DMS153 treated with DMSO at 0.1 percent for 48 hours (cell line): ENCODE data around the gene ENDOU.
A peak's percentile ranks its signal among the peaks of the same experiment; 100 is the strongest.

Experiments
- DNase-seq: peaks from one replicate; lab custom pipeline; 2025; ENCODE audit not compliant: unreplicated experiment; lab: John Stamatoyannopoulos, UW

Gene ENDOU

GRCh38 chr12:47722136-47722834 is 3.0 kb downstream of the ENDOU start:
- DNase-seq: no peak

- DNase-seq: no peak
Measured at GRCh38 chr12:47721431-47721973, 3.8 kb downstream of the ENDOU start.

- DNase-seq: no peak
Measured at GRCh38 chr12:47718531-47718930, 6.8 kb downstream of the ENDOU start.

DNA sequence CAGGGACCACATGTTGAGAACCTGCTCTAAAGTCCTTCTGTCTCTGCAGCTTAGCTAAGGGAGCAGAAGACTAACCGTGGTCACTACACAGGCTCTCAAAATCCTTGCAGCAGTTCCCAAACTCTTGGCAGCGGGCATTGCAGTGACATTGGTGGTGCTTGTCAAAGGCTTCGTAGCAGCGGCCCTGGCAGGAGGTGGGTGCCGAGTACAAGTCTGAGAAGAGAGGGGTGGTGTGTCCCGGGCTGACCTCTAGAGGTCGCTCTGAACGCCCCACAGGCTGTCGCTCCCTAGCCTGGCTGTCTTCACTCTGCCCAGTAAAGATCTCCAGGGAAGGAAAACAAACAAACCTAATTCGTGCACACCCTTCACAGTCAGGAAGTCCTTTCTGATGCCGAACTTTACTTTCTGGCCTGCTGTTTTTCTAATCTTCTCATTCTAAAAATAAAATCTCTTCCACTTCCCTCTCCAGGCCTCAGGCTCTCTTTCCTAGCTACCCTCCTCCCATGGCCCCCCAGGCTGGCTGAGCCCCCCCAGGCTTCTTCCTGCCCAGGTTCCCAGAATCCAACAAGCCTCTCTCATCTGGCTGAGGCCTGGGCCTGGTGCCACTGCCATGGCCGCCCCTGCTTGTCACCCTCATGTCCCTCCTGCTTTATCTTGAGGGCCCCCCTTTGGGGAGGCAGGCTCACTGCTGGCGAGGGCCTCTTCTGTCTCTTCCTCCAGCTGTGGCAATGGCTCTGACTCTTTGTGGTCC is 7.7 kb downstream of the ENDOU start:
- peak; percentile 87 for DNase-seq

GRCh38 chr12:47717046-47717442 is 8.2 kb downstream of the ENDOU start:
- DNase-seq: no peak

- DNase-seq: no peak
Measured at GRCh38 chr12:47715877-47716548, 9.3 kb downstream of the ENDOU start.

DNA sequence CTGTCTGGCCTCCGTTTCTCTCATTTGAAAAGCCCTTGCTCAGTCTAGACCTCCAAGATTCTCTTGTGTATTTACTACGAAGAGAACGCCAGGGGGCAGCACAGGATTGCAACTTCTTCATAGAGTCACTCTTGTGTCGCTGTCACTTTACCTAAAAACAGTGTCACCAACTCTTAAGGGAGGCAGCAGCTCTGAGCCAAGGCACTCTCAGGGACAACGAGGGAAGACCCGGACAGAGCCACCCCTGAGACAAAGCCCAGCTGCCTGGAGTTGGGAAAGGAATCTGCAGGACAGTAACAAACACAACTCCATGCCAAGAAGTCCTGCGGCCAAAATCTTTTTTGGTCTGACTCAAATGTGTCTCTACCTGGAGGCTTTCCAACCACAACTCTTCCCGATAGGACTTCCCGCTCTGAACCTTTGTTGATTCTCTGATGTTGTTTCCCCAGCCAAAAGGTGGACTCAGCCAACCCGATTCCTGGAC is 9.9 kb downstream of the ENDOU start:
- peak; percentile 79 for DNase-seq

- no peak for DNase-seq
Measured at GRCh38 chr12:47714826-47715386, 10.4 kb downstream of the ENDOU start.

- DNase-seq: no peak
Measured at GRCh38 chr12:47712171-47712570, 13.1 kb downstream of the ENDOU start.

- no peak for DNase-seq
Measured at GRCh38 chr12:47711448-47711847, 13.8 kb downstream of the ENDOU start.

GRCh38 chr12:47710278-47710677 is 15.0 kb downstream of the ENDOU start:
- no peak for DNase-seq

- no peak for DNase-seq
Measured at GRCh38 chr12:47709671-47710070, 15.6 kb downstream of the ENDOU start.

DNA sequence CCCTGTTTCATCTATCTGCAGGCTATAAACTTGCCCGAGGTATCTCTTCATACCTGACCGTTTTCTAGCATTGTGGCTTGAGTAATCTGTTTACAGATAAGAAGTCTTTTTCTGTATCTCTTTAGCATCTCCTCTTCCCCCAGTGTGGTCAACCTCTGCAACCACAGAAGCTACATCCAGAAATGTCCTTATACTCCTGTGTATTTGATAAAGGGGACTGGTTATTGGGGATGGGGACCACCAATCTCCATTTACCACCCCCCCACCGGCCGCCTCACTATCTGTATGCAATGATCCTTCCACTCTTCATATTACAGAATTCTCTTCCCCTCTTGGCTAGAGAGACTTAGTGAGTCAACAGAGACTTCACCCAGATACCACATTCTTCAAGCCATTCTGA is 16.1 kb downstream of the ENDOU start:
- no peak for DNase-seq

GRCh38 chr12:47707905-47708543 is 17.3 kb downstream of the ENDOU start:
- no peak for DNase-seq

GRCh38 chr12:47707355-47707754 is 17.9 kb downstream of the ENDOU start:
- no peak for DNase-seq

- peak; percentile 68 for DNase-seq
Measured at GRCh38 chr12:47705566-47706425, 19.5 kb downstream of the ENDOU start, which contains the start of gene RPAP3. Gene RPAP3 (minus strand): TSS chr12:47706030. CDS start chr12:47702840, 3,190 bp downstream.

- no peak for DNase-seq
Measured at GRCh38 chr12:47705229-47705565, 20.1 kb downstream of the ENDOU start.

DNA sequence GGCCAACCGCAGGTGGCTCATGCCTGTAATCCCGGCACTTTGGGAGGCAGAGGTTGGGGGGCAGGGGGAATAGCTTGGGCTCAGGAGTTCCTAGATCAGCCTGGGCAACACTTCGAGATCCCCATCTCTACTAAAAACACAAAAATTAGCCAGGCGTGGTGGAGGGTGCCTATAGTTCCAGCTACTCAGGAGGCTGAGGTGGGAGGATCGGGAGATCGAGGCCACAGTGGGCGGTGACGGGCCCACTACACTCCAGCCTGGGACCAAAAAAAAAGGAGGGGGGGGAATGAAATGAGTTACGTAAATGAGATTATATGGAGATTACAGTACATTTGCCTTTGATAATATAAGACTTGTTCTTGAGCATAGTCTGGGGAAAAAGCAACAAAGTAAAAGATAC is 20.6 kb downstream of the ENDOU start:
- DNase-seq: no peak

- no peak for DNase-seq
Measured at GRCh38 chr12:47700263-47700662, 25.0 kb downstream of the ENDOU start.

- no peak for DNase-seq
Measured at GRCh38 chr12:47698631-47699030, 26.7 kb downstream of the ENDOU start.
